H1 (cell line): ENCODE results near the gene GLCE. TPM values are rescaled to one million over a fixed set of nuclear protein-coding genes. Genes with fewer than 3 reads are reported as not detected.

ENCODE experiments used
- CTCF ChIA-PET: fragments of 300-600 bp; sonication (Branson Sonifier 250); formaldehyde crosslinking; loops from one replicate; lab custom pipeline; 2021; ENCODE audit not compliant: partially characterized antibody; lab: Charles Lee
- POLR2A ChIA-PET: fragments of 300-600 bp; sonication (Branson Sonifier 250); formaldehyde crosslinking; loops from one replicate; lab custom pipeline; 2021; ENCODE audit warnings: inconsistent platforms; ENCODE audit not compliant: partially characterized antibody; lab: Charles Lee
- DNase-seq, 2 experiments: peaks; one replicate each; pipeline versions ENCODE4 v3.0.0 to v3.0.0-alpha.2; 2010 to 2022; ENCODE audit warnings: low spot score in 2 of 2, low read depth in 1 of 2, mixed read lengths in 1 of 2
- FAIRE-seq: peaks from 2 replicates; lab custom pipeline; 2011; peaks lifted over from hg19 to GRCh38; lab: Jason Lieb, UNC
- H2AFZ ChIP-seq: 2 replicates; pipeline ENCODE4 v1.8.1; 2012; ENCODE audit warnings: low read length, inconsistent platforms
- H2AK5ac ChIP-seq: 2 replicates; pipeline ENCODE4 v1.6.1; 2013; ENCODE audit warnings: low read depth, low read length
- H2BK120ac ChIP-seq: replicated peaks from 2 replicates; pipeline ENCODE3; 2013; ENCODE audit warnings: low read depth, low read length, inconsistent platforms
- H2BK12ac ChIP-seq: 2 replicates; pipeline ENCODE4 v1.6.1; 2013; ENCODE audit warnings: low read depth, low read length
- H2BK15ac ChIP-seq: 2 replicates; pipeline ENCODE4 v1.6.1; 2013; ENCODE audit warnings: low read length
- H2BK20ac ChIP-seq: 2 replicates; pipeline ENCODE4 v1.6.1; 2013; ENCODE audit warnings: low read length
- H2BK5ac ChIP-seq: 2 replicates; pipeline ENCODE4 v1.6.1; 2013; ENCODE audit warnings: low read depth, low read length
- H3K14ac ChIP-seq: 2 replicates; pipeline ENCODE4 v1.6.1; 2013; ENCODE audit warnings: inconsistent platforms; ENCODE audit not compliant: insufficient read length
- H3K18ac ChIP-seq: 2 replicates; pipeline ENCODE4 v1.6.1; 2013; ENCODE audit warnings: low read length; ENCODE audit errors: extremely low read depth
- H3K23ac ChIP-seq: 2 replicates; pipeline ENCODE4 v1.6.1; 2013; ENCODE audit warnings: inconsistent platforms; ENCODE audit not compliant: insufficient read length
- H3K23me2 ChIP-seq: 2 replicates; pipeline ENCODE4 v1.6.1; 2013; ENCODE audit warnings: low read depth, low read length
- H3K27ac ChIP-seq: 2 replicates; pipeline ENCODE4 v1.6.1; 2011; ENCODE audit warnings: low read depth, low read length, inconsistent platforms
- H3K27me3 ChIP-seq, 4 experiments: replicated peaks in 1 of 4; 1 replicate in 1 of 4; 2 replicates in 3 of 4; pipeline versions ENCODE4 v1.6.1 to v1.8.1; 2011 to 2013; ENCODE audit warnings: low read length in 3 of 4, mild to moderate bottlenecking in 3 of 4, inconsistent platforms in 2 of 4, mixed read lengths in 2 of 4, moderate library complexity in 1 of 4; ENCODE audit not compliant: control insufficient read depth in 3 of 4, insufficient read depth in 3 of 4; ENCODE audit errors: extremely low read depth in 1 of 4
- H3K36me3 ChIP-seq, 4 experiments: 2 replicates each; pipeline versions ENCODE4 v1.6.1 to v1.8.1; 2011 to 2013; ENCODE audit warnings: mild to moderate bottlenecking in 4 of 4, low read length in 3 of 4, moderate library complexity in 2 of 4, control low read depth in 1 of 4, inconsistent platforms in 1 of 4; ENCODE audit not compliant: insufficient read depth in 4 of 4, control insufficient read depth in 2 of 4
- H3K4ac ChIP-seq: replicated peaks from 2 replicates; pipeline ENCODE3; 2013; ENCODE audit warnings: low read length, low read depth, mixed read lengths, inconsistent platforms; ENCODE audit not compliant: insufficient read length
- H3K4me1 ChIP-seq, 4 experiments: replicated peaks in 1 of 4; 1 replicate in 1 of 4; 2 replicates in 3 of 4; pipeline versions ENCODE4 v1.6.1 to v1.8.1; 2011 to 2013; ENCODE audit warnings: low read length in 3 of 4, inconsistent platforms in 2 of 4, mixed read lengths in 1 of 4; ENCODE audit not compliant: insufficient read depth in 4 of 4, control insufficient read depth in 3 of 4
- H3K4me2 ChIP-seq, 2 experiments: 2 replicates each; pipeline versions ENCODE4 v1.6.1 to v1.8.1; 2011 to 2013; ENCODE audit warnings: low read depth in 2 of 2, low read length in 2 of 2, control low read depth in 1 of 2, inconsistent platforms in 1 of 2, mild to moderate bottlenecking in 1 of 2; ENCODE audit not compliant: insufficient read depth in 1 of 2
- H3K4me3 ChIP-seq, 4 experiments: fragments of 200-600, 300-600 bp in 1 of 4; sonication (generic), shearing (Covaris generic), sonication (Bioruptor Twin) in 1 of 4; 2 replicates each; pipeline versions ENCODE4 v1.5.1 to v1.8.1; 2011 to 2016; ENCODE audit warnings: low read length in 4 of 4, low read depth in 3 of 4, control low read depth in 2 of 4, inconsistent platforms in 2 of 4, mild to moderate bottlenecking in 2 of 4, mixed read lengths in 1 of 4, moderate library complexity in 1 of 4; ENCODE audit not compliant: insufficient read depth in 2 of 4; ENCODE audit errors: extremely low read depth in 1 of 4
- H3K56ac ChIP-seq: replicated peaks from 2 replicates; pipeline ENCODE3; 2013; ENCODE audit warnings: low read depth, mild to moderate bottlenecking, mixed read lengths, low read length, inconsistent platforms; ENCODE audit not compliant: insufficient read length
- H3K79me1 ChIP-seq: 2 replicates; pipeline ENCODE4 v1.6.1; 2013; ENCODE audit warnings: low read depth, low read length, control low read depth
- H3K79me2 ChIP-seq, 2 experiments: 2 replicates each; pipeline versions ENCODE4 v1.6.1 to v1.8.1; 2012 to 2013; ENCODE audit warnings: low read length in 2 of 2, mild to moderate bottlenecking in 2 of 2, inconsistent platforms in 1 of 2; ENCODE audit not compliant: insufficient read depth in 2 of 2, control insufficient read depth in 1 of 2
- H3K9ac ChIP-seq, 4 experiments: replicated peaks in 1 of 4; 1 replicate in 1 of 4; 2 replicates in 3 of 4; pipeline versions ENCODE4 v1.6.1 to v1.8.1; 2011 to 2013; ENCODE audit warnings: low read depth in 3 of 4, low read length in 3 of 4, control low read depth in 2 of 4, mild to moderate bottlenecking in 2 of 4, moderate library complexity in 2 of 4, inconsistent platforms in 1 of 4; ENCODE audit errors: extremely low read depth in 1 of 4
- H3K9me3 ChIP-seq, 2 experiments: 2 replicates each; pipeline versions ENCODE4 v1.6.1 to v1.8.1; 2012 to 2013; ENCODE audit warnings: mild to moderate bottlenecking in 2 of 2, moderate library complexity in 2 of 2, control low read depth in 1 of 2, inconsistent platforms in 1 of 2, low read depth in 1 of 2, low read length in 1 of 2, mixed read lengths in 1 of 2; ENCODE audit not compliant: insufficient read depth in 2 of 2
- H4K20me1 ChIP-seq, 2 experiments: replicated peaks in 1 of 2; 2 replicates each; pipeline versions ENCODE3 to v1.8.1; 2011 to 2013; ENCODE audit warnings: inconsistent platforms in 2 of 2, low read length in 2 of 2, mild to moderate bottlenecking in 1 of 2; ENCODE audit not compliant: insufficient read depth in 2 of 2, control insufficient read depth in 1 of 2
- H4K5ac ChIP-seq: 2 replicates; pipeline ENCODE4 v1.6.1; 2013; ENCODE audit warnings: low read length, low read depth, mixed read lengths, inconsistent platforms; ENCODE audit not compliant: insufficient read length
- H4K8ac ChIP-seq: 2 replicates; pipeline ENCODE4 v1.8.0; 2013; ENCODE audit warnings: mild to moderate bottlenecking, moderate library complexity, low read length, inconsistent platforms; ENCODE audit not compliant: insufficient read depth; ENCODE audit errors: extremely low read depth
- H4K91ac ChIP-seq: replicated peaks from 2 replicates; pipeline ENCODE3; 2013; ENCODE audit warnings: low read length, mixed read lengths, inconsistent platforms; ENCODE audit not compliant: insufficient read length
- CREB1 ChIP-seq: IDR thresholded peaks from 2 replicates; pipeline ENCODE4 v1.6.1; 2012; ENCODE audit warnings: inconsistent platforms
- EP300 ChIP-seq, 2 experiments: IDR thresholded peaks; 1 replicate in 1 of 2; 2 replicates in 1 of 2; pipeline ENCODE4 v1.6.1; 2011 to 2012; ENCODE audit warnings: low read depth in 2 of 2, low read length in 2 of 2, mild to moderate bottlenecking in 2 of 2, borderline replicate concordance in 1 of 2, inconsistent platforms in 1 of 2, moderate library complexity in 1 of 2
- EZH2 ChIP-seq: fragments of 200-600 bp; sonication (generic); IDR thresholded peaks from 2 replicates; pipeline ENCODE4 v1.7.1; 2012; ENCODE audit warnings: low read depth, mild to moderate bottlenecking, moderate library complexity, low read length, inconsistent platforms; ENCODE audit not compliant: severe bottlenecking
- HDAC6 ChIP-seq: IDR thresholded peaks from one replicate; pipeline ENCODE4 v1.7.1; 2012; ENCODE audit warnings: low read depth, mild to moderate bottlenecking, inconsistent platforms, low read length, moderate library complexity
- MAFK ChIP-seq: IDR thresholded peaks from 2 replicates; pipeline ENCODE4 v1.6.1; 2012; ENCODE audit warnings: low read depth, mild to moderate bottlenecking, improper control_type of control experiment, low read length
- RAD21 ChIP-seq, 2 experiments: IDR thresholded peaks in 1 of 2; conservative IDR thresholded peaks in 1 of 2; 2 replicates each; pipeline ENCODE4 v1.6.1; 2011; ENCODE audit warnings: low read depth in 2 of 2, low read length in 2 of 2, improper control_type of control experiment in 1 of 2, inconsistent platforms in 1 of 2, mild to moderate bottlenecking in 1 of 2, moderate library complexity in 1 of 2
- RFX5 ChIP-seq: IDR thresholded peaks from 2 replicates; pipeline ENCODE4 v1.6.1; 2011; ENCODE audit warnings: low read depth, low read length, improper control_type of control experiment, borderline replicate concordance
- RNF2 ChIP-seq: fragments of 200-900, 300-1000 bp; sonication (generic); IDR thresholded peaks from 2 replicates; pipeline ENCODE4 v1.7.1; 2016; ENCODE audit warnings: borderline replicate concordance, low read depth, mild to moderate bottlenecking, antibody characterized with exemption, low read length; ENCODE audit not compliant: poor library complexity, severe bottlenecking; ENCODE audit errors: missing control alignments
- RXRA ChIP-seq: IDR thresholded peaks from 2 replicates; pipeline ENCODE4 v1.6.1; 2011; ENCODE audit warnings: low read depth, mild to moderate bottlenecking, low read length, moderate library complexity; ENCODE audit not compliant: insufficient read depth
- SIX5 ChIP-seq: IDR thresholded peaks from 2 replicates; pipeline ENCODE4 v1.6.1; 2011; ENCODE audit warnings: mild to moderate bottlenecking, low read depth, low read length
- WGBS, 2 experiments: shearing (Covaris generic) in 1 of 2; methylation state at CpG; one replicate each; pipeline versions ENCODE4 v1.1.6 to v1.1.7; 2013 to 2015; ENCODE audit warnings: low lambda C conversion rate in 2 of 2, mixed read lengths in 2 of 2, inconsistent platforms in 1 of 2, low coverage in 1 of 2, missing lambda C conversion rate in 1 of 2; ENCODE audit not compliant: insufficient replicate concordance in 2 of 2, insufficient coverage in 1 of 2, insufficient read length in 1 of 2; ENCODE audit errors: extremely low coverage in 1 of 2, missing lambda C conversion rate in 1 of 2; 5-methylcytosine and 5-hydroxymethylcytosine counted together
- polyA plus RNA-seq, 7 experiments: library from polyadenylated mRNA; depleted of rRNA in 3 of 7; stranded (reverse) in 5 of 7; unstranded in 2 of 7; fragments of >200 nt in 5 of 7; fragments of 200-250 nt in 2 of 7; gene quantifications; 1 replicate in 5 of 7; 2 replicates in 1 of 7; 4 replicates in 1 of 7; pipeline versions ENCODE4 v1.2.1 to v1.2.3, GENCODE V29; 2011 to 2013; ENCODE audit warnings: missing spikeins in 2 of 7, mixed read lengths in 2 of 7
- total RNA-seq: library from RNA; stranded (reverse); fragmentation: NEBNext Ultra II Directional; extraction: Animal tissue kit (Norgen Biotek cat#: 25700); gene quantifications from 2 replicates; pipeline ENCODE4 v1.2.1, GENCODE V29; 2021
- TF ChIP-seq, protein P1 (sequence below): IDR thresholded peaks from 2 replicates; pipeline ENCODE4 v1.6.1; 2012; ENCODE audit warnings: low read length, inconsistent platforms

GLCE gene
- total and polyA plus RNA-seq, 2 of the 8 experiments (the other 6 are each of a cell fraction or from before 2014, with no cell fraction given), result 17.1 to 22.7 TPM

DNA sequence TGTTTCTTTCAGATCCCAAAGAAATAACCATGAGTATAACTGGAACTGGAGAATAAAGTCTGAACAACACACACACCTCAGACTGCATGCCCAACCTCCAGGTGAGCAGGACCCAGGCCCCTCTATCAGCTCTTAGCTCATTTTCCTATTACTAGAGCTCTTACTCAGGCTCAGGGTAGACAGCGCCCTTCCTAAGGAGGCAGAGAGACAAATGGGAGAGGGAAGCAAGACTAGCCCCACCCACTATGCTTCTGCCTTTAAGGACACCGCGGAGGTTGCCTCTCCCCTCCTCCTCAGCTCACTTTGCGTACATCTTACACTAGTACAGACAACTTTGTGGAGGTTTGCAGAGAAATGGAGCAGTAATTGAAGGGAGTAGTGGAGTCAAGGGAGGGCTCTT, 44.0 kb upstream of the GLCE start:
- Histone ChIP-seq H3K27ac (no peak overlapping the region), H3K23me2 (peaks cover 3% of the 10 kb centered on the region), H4K20me1 (no peaks in the 10 kb centered on the region), H3K27me3 (peaks cover 0 to 28% (median 14%) of the 10 kb centered on the region in 4 experiments; a peak in 4 of 7 replicates), H3K14ac (no peak overlapping the region), H3K36me3 (no peaks in the 10 kb centered on the region), H2BK15ac (no peak overlapping the region), H3K18ac (no peak overlapping the region), H4K91ac (no peak overlapping the region), H3K9ac (no peak overlapping the region), H4K5ac (no peak overlapping the region), H2AFZ (no peak overlapping the region), H3K79me1 (no peaks in the 10 kb centered on the region; the same call in 1 of the 2 replicates), H3K56ac (no peak overlapping the region), H2BK12ac (no peak overlapping the region), H4K8ac (no peak overlapping the region), H2BK120ac (no peak overlapping the region), H2AK5ac (no peak overlapping the region), H3K4me1 (peaks cover 28 to 46% (median 35%) of the 10 kb centered on the region in 4 experiments), H2BK5ac (no peak overlapping the region), H3K9me3 (no peaks in the 10 kb centered on the region), H3K4me3 (peak overlapping the region in 1 of 4 experiments; percentile 38; a peak in 1 of 8 replicates), H2BK20ac (no peak overlapping the region), H3K4ac (no peak overlapping the region), H3K79me2 (no peaks in the 10 kb centered on the region), H3K4me2 (peak overlapping the region; percentile 5 to 80; a peak in 1 of 4 replicates), H3K23ac (no peak overlapping the region)
- POLR2A ChIA-PET, result interaction anchor here (1.0 to 3.2 kb wide), 4 partner anchors 26 to 337 kb away, joined by 3 to 10 read pairs (median 6); partner anchors contain the start of genes GLCE and RPLP1
- DNase-seq, result no peak
- peak; percentile 55 for FAIRE-seq
- CTCF ChIA-PET, result interaction anchor here (0.6 to 1.6 kb wide), 5 partner anchors 25 to 347 kb away, joined by 3 to 5 read pairs (median 3); no protein-coding TSS in a partner anchor
- WGBS, 2 experiments, result 44% methylated on average over 2 of the region's 4 CpGs; no CpG with 5 or more reads in 1 of the 2 experiments
- no peak for TF ChIP-seq CREB1
- no peak for TF ChIP-seq EP300 (IDR thresholded peaks at IDR 0.05; ENCODE audit: borderline replicate concordance in 1 of 2, low read depth in 2 of 2, low read length in 2 of 2)
- no peak for TF ChIP-seq RAD21 (IDR thresholded peaks at IDR 0.05 in 1 of 2, conservative IDR thresholded peaks at IDR 0.05 in 1 of 2; ENCODE audit: low read depth in 2 of 2, low read length in 2 of 2)
- no peak for TF ChIP-seq SIX5
- TF ChIP-seq, protein P1, sequence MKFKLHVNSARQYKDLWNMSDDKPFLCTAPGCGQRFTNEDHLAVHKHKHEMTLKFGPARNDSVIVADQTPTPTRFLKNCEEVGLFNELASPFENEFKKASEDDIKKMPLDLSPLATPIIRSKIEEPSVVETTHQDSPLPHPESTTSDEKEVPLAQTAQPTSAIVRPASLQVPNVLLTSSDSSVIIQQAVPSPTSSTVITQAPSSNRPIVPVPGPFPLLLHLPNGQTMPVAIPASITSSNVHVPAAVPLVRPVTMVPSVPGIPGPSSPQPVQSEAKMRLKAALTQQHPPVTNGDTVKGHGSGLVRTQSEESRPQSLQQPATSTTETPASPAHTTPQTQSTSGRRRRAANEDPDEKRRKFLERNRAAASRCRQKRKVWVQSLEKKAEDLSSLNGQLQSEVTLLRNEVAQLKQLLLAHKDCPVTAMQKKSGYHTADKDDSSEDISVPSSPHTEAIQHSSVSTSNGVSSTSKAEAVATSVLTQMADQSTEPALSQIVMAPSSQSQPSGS, result no peak
- no peak for TF ChIP-seq RXRA
- TF ChIP-seq RNF2, result no peak
- TF ChIP-seq RFX5, result no peak
- no peak for TF ChIP-seq MAFK
- no peak for TF ChIP-seq HDAC6
- no peak for TF ChIP-seq EZH2
